BE2C (cell line): Measurements from ENCODE around the gene C10orf62.
"Not testable (repeated sequence)": the region's sequence is repeated elsewhere in the genome, so short reads cannot be mapped to it uniquely, and the experiment has no call there.

ENCODE experiments used
- DNase-seq: peaks from one replicate; pipeline ENCODE4 v3.0.0-alpha.2; 2020
- H3K27me3 ChIP-seq: fragments of 250-450 bp; sonication (Bioruptor Pico); 2 replicates; pipeline ENCODE4 v1.5.1; 2020; ENCODE audit warnings: mild to moderate bottlenecking
- H3K36me3 ChIP-seq: fragments of 250-450 bp; sonication (Bioruptor Pico); 2 replicates; pipeline ENCODE4 v1.5.1; 2020; ENCODE audit warnings: mild to moderate bottlenecking
- H3K4me1 ChIP-seq: fragments of 250-450 bp; sonication (Bioruptor Pico); 2 replicates; pipeline ENCODE4 v1.5.1; 2020
- H3K4me3 ChIP-seq: 2 replicates; pipeline ENCODE4 v1.5.1; 2011; ENCODE audit warnings: low read depth, low read length
- H3K9me3 ChIP-seq: fragments of 250-450 bp; sonication (Bioruptor Pico); 2 replicates; pipeline ENCODE4 v1.5.1; 2020
- CTCF ChIP-seq: IDR thresholded peaks from 2 replicates; pipeline ENCODE4 v1.5.1; 2012; ENCODE audit warnings: mild to moderate bottlenecking, low read depth, low read length

Gene C10orf62

GRCh38 chr10:97551271-97551670, 38.2 kb upstream of the C10orf62 start:
- H3K36me3 ChIP-seq: no peaks in the 10 kb centered on the region
- no peaks in the 10 kb centered on the region for H3K27me3 ChIP-seq
- no peak for DNase-seq
- H3K9me3 ChIP-seq: no peaks in the 10 kb centered on the region
- H3K4me3 ChIP-seq: no peak overlapping the region
- no peak for TF ChIP-seq CTCF
- H3K4me1 ChIP-seq: peaks cover 7% of the 10 kb centered on the region

GRCh38 chr10:97553575-97554031, 35.9 kb upstream of the C10orf62 start:
- peak; percentile 85 for TF ChIP-seq CTCF

GRCh38 chr10:97554336-97554735, 35.2 kb upstream of the C10orf62 start:
- not testable (repeated sequence) for DNase-seq, H3K4me3 ChIP-seq, H3K4me1 ChIP-seq, H3K36me3 ChIP-seq, H3K27me3 ChIP-seq, H3K9me3 ChIP-seq

More at GRCh38 chr10:97553575-97554031, 35.9 kb upstream of the C10orf62 start:
- DNase-seq: peak; percentile 69
- Histone ChIP-seq H3K9me3 (no peaks in the 10 kb centered on the region), H3K4me1 (peaks cover 7% of the 10 kb centered on the region), H3K4me3 (no peak overlapping the region), H3K27me3 (no peaks in the 10 kb centered on the region), H3K36me3 (no peaks in the 10 kb centered on the region)

- not testable (repeated sequence) for H3K9me3 ChIP-seq, H3K4me1 ChIP-seq, DNase-seq, H3K36me3 ChIP-seq, H3K27me3 ChIP-seq, H3K4me3 ChIP-seq
Measured at GRCh38 chr10:97555541-97555940, 34.0 kb upstream of the C10orf62 start.

GRCh38 chr10:97560731-97561381, 28.7 kb upstream of the C10orf62 start:
- H3K36me3 ChIP-seq, H3K4me1 ChIP-seq, H3K9me3 ChIP-seq, H3K27me3 ChIP-seq, DNase-seq, H3K4me3 ChIP-seq: not testable (repeated sequence)

- H3K4me1 ChIP-seq, H3K36me3 ChIP-seq, DNase-seq, H3K27me3 ChIP-seq, H3K9me3 ChIP-seq, H3K4me3 ChIP-seq: not testable (repeated sequence)
Measured at GRCh38 chr10:97561386-97562077, 28.0 kb upstream of the C10orf62 start.

GRCh38 chr10:97562329-97562728, 27.2 kb upstream of the C10orf62 start:
- H3K4me1 ChIP-seq, H3K4me3 ChIP-seq, H3K9me3 ChIP-seq, H3K27me3 ChIP-seq, H3K36me3 ChIP-seq, DNase-seq: not testable (repeated sequence)

- Histone ChIP-seq H3K9me3 (no peaks in the 10 kb centered on the region), H3K4me1 (no peaks in the 10 kb centered on the region), H3K4me3 (no peak overlapping the region), H3K27me3 (no peaks in the 10 kb centered on the region), H3K36me3 (no peaks in the 10 kb centered on the region)
- no peak for TF ChIP-seq CTCF
- DNase-seq: no peak
Measured at GRCh38 chr10:97563337-97563736, 26.2 kb upstream of the C10orf62 start.
